ENCODE data around the gene AGAP1.

AGAP1 gene

GRCh38 chr2:235513984-235514626 lies 20.3 kb downstream of the AGAP1 start:
- no peak overlapping the region for H3K27ac ChIP-seq (ENCODE audit: poor library complexity, severe bottlenecking)
- TF ChIP-seq, protein P1, sequence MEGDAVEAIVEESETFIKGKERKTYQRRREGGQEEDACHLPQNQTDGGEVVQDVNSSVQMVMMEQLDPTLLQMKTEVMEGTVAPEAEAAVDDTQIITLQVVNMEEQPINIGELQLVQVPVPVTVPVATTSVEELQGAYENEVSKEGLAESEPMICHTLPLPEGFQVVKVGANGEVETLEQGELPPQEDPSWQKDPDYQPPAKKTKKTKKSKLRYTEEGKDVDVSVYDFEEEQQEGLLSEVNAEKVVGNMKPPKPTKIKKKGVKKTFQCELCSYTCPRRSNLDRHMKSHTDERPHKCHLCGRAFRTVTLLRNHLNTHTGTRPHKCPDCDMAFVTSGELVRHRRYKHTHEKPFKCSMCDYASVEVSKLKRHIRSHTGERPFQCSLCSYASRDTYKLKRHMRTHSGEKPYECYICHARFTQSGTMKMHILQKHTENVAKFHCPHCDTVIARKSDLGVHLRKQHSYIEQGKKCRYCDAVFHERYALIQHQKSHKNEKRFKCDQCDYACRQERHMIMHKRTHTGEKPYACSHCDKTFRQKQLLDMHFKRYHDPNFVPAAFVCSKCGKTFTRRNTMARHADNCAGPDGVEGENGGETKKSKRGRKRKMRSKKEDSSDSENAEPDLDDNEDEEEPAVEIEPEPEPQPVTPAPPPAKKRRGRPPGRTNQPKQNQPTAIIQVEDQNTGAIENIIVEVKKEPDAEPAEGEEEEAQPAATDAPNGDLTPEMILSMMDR (IDR thresholded peaks at IDR 0.05; ENCODE audit: poor library complexity, severe bottlenecking): no peak
- no peaks in the 10 kb centered on the region for H3K36me3 ChIP-seq (ENCODE audit: low read depth)
- no peaks in the 10 kb centered on the region for H3K9me3 ChIP-seq (ENCODE audit: severe bottlenecking)
- H3K4me1 ChIP-seq (ENCODE audit: insufficient read depth, poor library complexity, severe bottlenecking): peaks cover 20% of the 10 kb centered on the region
- ATAC-seq (ENCODE audit: low read depth): no peak
- no peaks in the 10 kb centered on the region for H3K27me3 ChIP-seq (ENCODE audit: insufficient read depth, poor library complexity, severe bottlenecking)
- H3K4me3 ChIP-seq (ENCODE audit: severe bottlenecking): no peak overlapping the region
- no peak for DNase-seq (ENCODE audit: low spot score)

GRCh38 chr2:235514627-235515363 lies 21.0 kb downstream of the AGAP1 start:
- TF ChIP-seq, protein P1 (IDR thresholded peaks at IDR 0.05; ENCODE audit: poor library complexity, severe bottlenecking): no peak
- H3K36me3 ChIP-seq (ENCODE audit: low read depth): no peaks in the 10 kb centered on the region
- peaks cover 20% of the 10 kb centered on the region for H3K4me1 ChIP-seq (ENCODE audit: insufficient read depth, poor library complexity, severe bottlenecking)
- H3K27ac ChIP-seq (ENCODE audit: poor library complexity, severe bottlenecking): no peak overlapping the region
- no peaks in the 10 kb centered on the region for H3K27me3 ChIP-seq (ENCODE audit: insufficient read depth, poor library complexity, severe bottlenecking)
- DNase-seq (ENCODE audit: low spot score) (peak; percentile 15), ATAC-seq (ENCODE audit: low read depth) (no peak)
- H3K9me3 ChIP-seq (ENCODE audit: severe bottlenecking): no peaks in the 10 kb centered on the region
- no peak overlapping the region for H3K4me3 ChIP-seq (ENCODE audit: severe bottlenecking)

DNA sequence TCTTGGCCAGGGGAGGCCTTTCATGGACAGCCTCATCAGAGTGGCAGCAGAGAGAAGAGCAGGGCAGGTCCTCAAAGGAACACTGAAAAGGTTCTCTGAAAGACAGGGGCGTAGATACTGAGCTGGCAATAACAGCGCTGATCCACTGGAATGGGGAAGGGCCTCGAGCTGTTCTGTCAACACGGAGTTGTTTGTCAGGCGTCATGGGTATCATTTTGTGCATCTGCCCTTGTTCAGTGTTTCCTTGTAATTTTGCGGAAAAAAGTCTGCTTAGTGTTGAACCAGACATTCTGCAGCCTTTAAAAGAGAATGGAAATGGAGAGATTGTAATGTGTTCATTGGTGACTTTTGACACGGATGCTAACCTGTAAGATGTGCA lies 21.5 kb downstream of the AGAP1 start:
- Histone ChIP-seq H3K9me3 (ENCODE audit: severe bottlenecking) (no peaks in the 10 kb centered on the region), H3K4me3 (ENCODE audit: severe bottlenecking) (no peak overlapping the region), H3K4me1 (ENCODE audit: insufficient read depth, poor library complexity, severe bottlenecking) (peaks cover 20% of the 10 kb centered on the region), H3K27ac (ENCODE audit: poor library complexity, severe bottlenecking) (no peak overlapping the region), H3K27me3 (ENCODE audit: insufficient read depth, poor library complexity, severe bottlenecking) (no peaks in the 10 kb centered on the region), H3K36me3 (ENCODE audit: low read depth) (no peaks in the 10 kb centered on the region)
- no peak for ATAC-seq (ENCODE audit: low read depth)
- no peak for DNase-seq (ENCODE audit: low spot score)
- TF ChIP-seq, protein P1 (IDR thresholded peaks at IDR 0.05; ENCODE audit: poor library complexity, severe bottlenecking): no peak

- DNase-seq (ENCODE audit: low spot score) (peak; percentile 28), ATAC-seq (ENCODE audit: low read depth) (no peak)
- Histone ChIP-seq H3K36me3 (ENCODE audit: low read depth) (no peaks in the 10 kb centered on the region), H3K27me3 (ENCODE audit: insufficient read depth, poor library complexity, severe bottlenecking) (no peaks in the 10 kb centered on the region), H3K9me3 (ENCODE audit: severe bottlenecking) (no peaks in the 10 kb centered on the region), H3K27ac (ENCODE audit: poor library complexity, severe bottlenecking) (no peak overlapping the region), H3K4me3 (ENCODE audit: severe bottlenecking) (no peak overlapping the region), H3K4me1 (ENCODE audit: insufficient read depth, poor library complexity, severe bottlenecking) (peaks cover 20% of the 10 kb centered on the region)
- TF ChIP-seq, protein P1 (IDR thresholded peaks at IDR 0.05; ENCODE audit: poor library complexity, severe bottlenecking): no peak
These were observed 22.0 kb downstream of the AGAP1 start for GRCh38 chr2:235515821-235516220.

GRCh38 chr2:235516257-235516656 lies 22.4 kb downstream of the AGAP1 start:
- Histone ChIP-seq H3K4me3 (ENCODE audit: severe bottlenecking) (no peak overlapping the region), H3K27me3 (ENCODE audit: insufficient read depth, poor library complexity, severe bottlenecking) (no peaks in the 10 kb centered on the region), H3K36me3 (ENCODE audit: low read depth) (no peaks in the 10 kb centered on the region), H3K9me3 (ENCODE audit: severe bottlenecking) (no peaks in the 10 kb centered on the region), H3K27ac (ENCODE audit: poor library complexity, severe bottlenecking) (no peak overlapping the region), H3K4me1 (ENCODE audit: insufficient read depth, poor library complexity, severe bottlenecking) (peaks cover 18% of the 10 kb centered on the region)
- no peak for ATAC-seq (ENCODE audit: low read depth)
- no peak for DNase-seq (ENCODE audit: low spot score)
- TF ChIP-seq, protein P1 (IDR thresholded peaks at IDR 0.05; ENCODE audit: poor library complexity, severe bottlenecking): no peak

All from RWPE2 (cell line).